Activated CD4-positive, alpha-beta T cell treated with anti-CD3 and anti-CD28 coated beads, Interleukin-2, amount 50 U/mL, for 16 hours (primary cell): ENCODE results near the gene DLX5.

ENCODE experiments used
- DNase-seq: peaks from one replicate; pipeline ENCODE4 v3.0.0-alpha.2; 2020

The DLX5 gene

DNA sequence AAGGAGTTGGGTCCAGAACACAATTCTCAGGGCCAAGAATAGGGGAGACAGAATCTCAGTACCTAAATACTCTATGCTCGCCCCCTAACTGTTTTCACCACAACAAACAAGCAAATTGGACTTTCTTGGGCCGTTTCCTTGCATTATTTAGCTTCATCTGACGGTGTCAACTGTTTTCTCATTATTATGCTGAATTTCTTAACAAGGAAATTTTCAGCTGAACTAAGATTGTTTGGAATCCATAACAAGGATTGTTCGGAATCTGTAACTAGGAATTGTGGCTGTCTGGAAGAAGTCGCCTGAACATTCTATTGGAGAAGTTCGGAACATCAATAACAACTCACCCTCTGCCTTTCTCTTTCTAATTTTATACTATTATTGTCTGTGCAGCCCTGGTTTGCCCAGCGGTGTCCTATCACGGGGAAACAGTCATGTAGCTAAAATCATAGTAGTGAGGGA lies 34.7 kb downstream of the DLX5 start:
- DNase-seq: no peak

DNA sequence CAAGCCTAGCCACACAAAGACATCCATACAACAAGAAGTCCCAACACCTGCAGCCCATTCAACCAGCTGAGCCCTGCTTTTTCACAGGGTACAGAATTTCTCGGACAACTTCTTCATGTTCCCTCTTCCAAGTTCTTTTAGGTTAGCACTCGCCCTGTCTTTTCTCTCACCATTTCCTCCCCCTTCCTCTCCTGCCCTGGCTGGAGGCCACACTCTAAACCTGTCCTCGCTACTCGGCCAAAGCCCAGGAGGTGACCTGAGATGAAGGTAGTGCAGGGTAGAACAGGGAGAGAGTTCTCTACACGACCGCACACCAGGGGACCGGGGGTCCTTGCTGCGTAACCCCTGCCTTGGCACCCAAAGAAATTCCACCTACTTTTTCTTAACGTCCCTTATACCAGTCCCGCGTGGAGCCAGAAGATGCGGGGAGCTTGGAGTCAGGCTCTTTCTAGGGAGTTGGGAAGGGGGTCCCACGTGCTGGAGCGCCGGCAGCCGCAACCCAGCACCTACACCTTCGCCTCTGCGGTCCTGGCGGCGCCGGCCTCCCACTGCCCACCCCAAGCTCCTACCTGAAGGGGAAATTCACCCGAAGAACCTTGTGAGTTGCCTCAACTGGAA lies 35.3 kb downstream of the DLX5 start:
- no peak for DNase-seq

DNA sequence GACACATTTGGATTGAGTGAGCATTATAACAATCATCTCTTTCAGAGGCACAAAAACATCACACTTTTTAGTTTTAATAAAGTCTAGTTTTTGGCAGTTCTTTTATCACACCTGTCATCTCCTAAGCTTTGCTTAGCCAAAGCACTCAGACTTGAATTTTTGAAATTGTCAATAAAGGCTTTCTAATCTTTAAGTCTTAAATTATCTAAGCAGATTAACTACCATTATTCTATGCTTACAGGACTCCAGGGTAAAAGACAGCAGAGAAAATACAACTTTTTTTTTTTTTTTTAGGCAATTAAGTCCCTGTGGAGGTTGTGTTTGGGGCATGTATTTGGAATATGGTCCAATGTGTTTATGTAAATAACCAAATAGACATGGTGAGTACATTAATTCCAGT lies 36.9 kb downstream of the DLX5 start:
- DNase-seq: no peak

DNA sequence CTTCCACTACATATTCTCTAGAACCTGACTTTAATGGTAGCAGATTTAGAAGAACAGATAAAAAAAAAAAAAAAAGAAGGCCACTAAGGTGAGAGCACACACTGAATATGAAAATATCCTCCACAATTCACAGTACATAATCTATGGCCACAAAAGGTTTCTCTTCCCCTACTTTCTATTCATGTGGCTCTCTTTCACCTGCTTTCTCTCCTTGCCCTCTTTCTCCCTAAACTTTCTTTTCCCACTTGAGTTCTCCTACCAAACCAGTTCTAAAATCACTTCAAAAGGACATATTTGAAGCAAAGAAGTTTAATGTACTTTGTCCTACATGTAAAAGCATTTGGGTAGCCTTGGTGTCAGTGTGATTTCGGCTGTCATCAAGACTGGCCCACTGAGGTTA lies 37.7 kb downstream of the DLX5 start:
- no peak for DNase-seq

DNA sequence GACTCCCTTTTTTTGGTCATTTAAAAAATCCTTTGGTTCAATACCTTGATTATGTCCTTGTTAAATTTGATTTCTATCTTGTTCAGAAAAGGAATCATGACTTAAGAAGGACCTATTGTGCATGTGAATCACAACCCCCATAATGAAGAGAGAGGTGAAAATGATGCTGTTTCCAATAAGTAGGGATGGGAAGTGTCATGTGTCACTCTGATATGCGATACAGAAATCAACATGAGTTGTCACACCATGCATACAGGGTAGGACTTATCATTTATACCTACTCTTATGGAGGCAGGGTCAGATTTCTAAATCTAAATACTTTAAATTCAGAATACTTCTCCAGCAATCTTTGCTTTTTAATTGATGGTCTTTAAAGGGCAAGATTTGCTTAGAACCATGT lies 38.6 kb downstream of the DLX5 start:
- no peak for DNase-seq

DNA sequence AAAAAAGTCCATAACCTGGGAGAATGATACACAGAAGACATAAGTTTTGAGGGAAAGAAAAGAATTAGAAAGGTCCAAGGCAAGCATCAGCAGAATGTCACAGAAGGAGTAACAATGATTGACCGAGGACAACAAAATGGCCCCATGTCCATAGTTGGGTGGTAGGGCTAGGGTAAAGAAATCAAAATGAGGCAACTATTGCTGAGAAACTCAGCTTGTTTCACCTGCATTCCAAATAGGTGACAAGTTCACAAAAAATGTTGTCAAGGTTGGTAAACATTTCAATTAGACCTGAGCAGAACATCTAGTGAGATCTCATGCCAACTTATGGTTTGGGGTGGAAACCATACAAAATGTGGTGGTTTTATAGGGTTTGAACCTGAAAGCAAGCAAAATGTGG lies 42.0 kb downstream of the DLX5 start:
- DNase-seq: no peak

DNA sequence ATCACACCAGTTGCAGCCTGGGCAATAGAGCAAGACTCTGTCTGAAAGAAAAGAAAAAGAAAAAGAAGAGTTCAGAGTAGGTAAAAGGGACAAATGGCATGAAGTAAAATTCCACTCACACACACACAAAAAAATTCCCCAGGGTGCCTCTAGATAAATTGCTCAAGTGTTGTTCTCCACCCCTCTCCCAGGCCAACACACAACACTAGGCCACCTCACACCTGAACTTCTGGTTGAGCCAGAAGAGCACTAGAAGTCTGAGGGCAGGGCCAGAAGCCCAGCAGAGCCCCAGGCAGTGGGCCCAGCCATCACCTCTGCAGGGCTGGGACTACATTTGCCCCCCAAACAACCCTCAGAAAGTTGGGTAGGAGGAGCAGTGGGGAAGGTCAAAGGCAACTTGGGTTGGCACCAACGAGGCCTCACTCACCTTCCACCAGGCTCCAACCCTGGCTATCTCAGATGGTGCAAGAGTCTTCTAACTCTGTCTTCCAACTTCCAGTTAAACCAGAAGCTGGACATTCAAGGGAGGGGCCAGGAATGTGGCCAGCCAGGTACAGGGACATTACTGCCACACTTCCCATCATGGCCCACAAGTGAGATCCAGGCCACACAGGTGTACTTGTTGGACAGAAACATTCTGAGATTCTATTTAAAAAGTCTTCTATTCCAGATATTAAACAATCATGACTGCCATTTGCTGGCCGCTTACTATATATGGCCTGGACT lies 44.9 kb downstream of the DLX5 start:
- no peak for DNase-seq

DNA sequence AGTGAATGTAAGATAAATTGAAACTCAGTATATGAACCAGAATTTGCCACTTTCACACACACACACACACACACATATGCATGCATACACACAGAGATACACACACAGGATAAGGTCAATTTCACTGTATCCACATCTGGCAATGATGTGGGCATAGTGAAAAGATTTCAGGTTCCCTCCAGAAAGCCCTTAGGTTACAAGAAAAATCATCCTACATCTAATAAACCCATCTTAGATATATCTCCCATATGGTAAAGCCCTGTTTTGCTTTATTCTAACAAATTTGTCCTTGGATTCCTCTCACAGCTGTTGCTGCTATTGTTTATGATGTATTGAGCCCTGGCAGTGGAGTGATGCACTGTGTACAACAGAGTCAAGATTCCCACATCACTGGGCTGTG lies 47.2 kb downstream of the DLX5 start:
- no peak for DNase-seq

DNA sequence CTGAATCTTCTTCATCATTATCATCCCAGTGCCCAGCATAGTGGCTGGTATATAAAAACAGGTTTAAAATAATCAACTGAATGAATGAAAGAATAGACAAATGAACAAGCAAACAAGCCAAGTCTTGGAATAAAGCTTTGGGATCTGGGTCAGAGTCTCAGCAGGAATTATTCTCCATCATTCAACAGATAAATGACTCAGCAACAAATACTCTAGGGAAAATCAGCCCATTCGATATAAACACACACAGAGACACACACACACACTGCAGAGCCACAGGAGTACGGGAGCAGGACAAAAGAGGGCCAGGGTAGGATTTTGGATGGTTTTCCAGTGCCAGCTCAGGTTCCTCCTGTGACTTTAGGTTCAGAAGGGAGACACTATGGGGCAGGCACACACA lies 48.5 kb downstream of the DLX5 start:
- no peak for DNase-seq

DNA sequence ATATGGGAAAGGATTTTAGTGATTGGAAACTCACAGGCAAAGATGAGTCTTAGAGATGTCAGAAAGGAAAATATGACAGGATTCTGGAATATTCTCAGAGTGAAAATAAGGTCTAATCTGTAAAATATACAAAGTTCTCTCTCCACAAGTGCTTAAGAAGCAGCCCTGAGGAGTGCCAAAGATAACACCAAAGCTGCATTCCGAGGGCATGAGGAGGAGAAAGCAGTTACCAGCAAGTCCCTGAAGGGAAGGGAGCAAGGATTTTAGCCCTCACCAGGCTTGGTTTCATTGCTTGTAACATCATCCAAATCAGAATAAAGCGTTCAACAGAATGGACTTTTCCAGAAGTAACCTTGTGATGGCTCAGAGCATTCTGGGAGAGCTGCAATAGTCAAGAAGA lies 50.6 kb downstream of the DLX5 start:
- no peak for DNase-seq

DNA sequence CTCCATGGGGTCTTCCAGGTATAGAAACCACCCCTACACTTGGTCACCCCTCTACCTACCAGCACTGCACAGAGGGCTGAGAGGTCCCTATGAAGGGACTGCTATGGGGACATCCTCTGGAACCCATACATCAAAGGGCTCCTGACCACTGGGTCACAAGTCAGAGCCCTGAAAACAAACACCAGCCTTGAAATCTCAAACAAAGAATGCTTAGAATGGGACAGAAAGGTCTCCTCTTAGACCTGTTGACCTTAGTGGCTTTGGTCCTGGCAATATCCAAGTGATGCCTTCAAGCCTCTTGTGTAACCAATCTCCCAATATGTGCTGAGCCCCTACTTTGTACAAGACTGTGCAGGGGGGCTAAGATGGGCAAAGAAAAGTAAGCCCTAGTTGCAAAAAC lies 53.9 kb downstream of the DLX5 start:
- no peak for DNase-seq
